SK-N-MC (cell line): ENCODE measurements around the gene PRIM2.
"Not testable (repeated sequence)": the region's sequence is repeated elsewhere in the genome, so short reads cannot be mapped to it uniquely, and the experiment has no call there.

Experiments
- EZH2 ChIP-seq: fragments of 200-600 bp; sonication (generic); IDR thresholded peaks from one replicate; pipeline ENCODE4 v1.6.1; 2017; ENCODE audit warnings: antibody characterized with exemption
- FOXP2 ChIP-seq: optimal IDR thresholded peaks from 2 replicates; pipeline ENCODE3; 2011; ENCODE audit warnings: mild to moderate bottlenecking, moderate library complexity; ENCODE audit not compliant: insufficient read depth; ENCODE audit errors: extremely low read length, control extremely low read depth
- POLR2AphosphoS5 ChIP-seq: IDR thresholded peaks from 2 replicates; pipeline ENCODE4 v1.6.1; 2012; ENCODE audit warnings: mild to moderate bottlenecking, low read depth, low read length, borderline replicate concordance

GRCh38 chr6:57606331-57606730 lies 288.9 kb downstream of the PRIM2 start:
- not testable (repeated sequence) for TF ChIP-seq FOXP2, EZH2, POLR2AphosphoS5
